HEK293 (cell line): ENCODE measurements around the gene DPP9.

Experiments used
- CTCF ChIA-PET: fragments of 350-600 bp; formaldehyde crosslinking; extraction: SDS; loops from one replicate; lab custom pipeline; 2021; ENCODE audit warnings: antibody characterized with exemption; lab: Yijun Ruan, JAX
- POLR2A ChIA-PET: fragments of 300-600 bp; formaldehyde crosslinking; extraction: SDS; loops from one replicate; lab custom pipeline; 2020; ENCODE audit warnings: antibody characterized with exemption, inconsistent platforms; lab: Yijun Ruan, JAX
- H3K27ac ChIP-seq: fragments of 200-500 bp; sonication (Bioruptor generic); 2 replicates; pipeline ENCODE4 v1.5.1; 2014; ENCODE audit warnings: low read depth, low read length, control low read depth, inconsistent platforms; ENCODE audit errors: extremely low read depth
- H3K36me3 ChIP-seq, 2 experiments: fragments of 200-500 bp in 1 of 2; sonication (Bioruptor generic) in 1 of 2; 1 replicate in 1 of 2; 2 replicates in 1 of 2; pipeline ENCODE4 v1.5.1; 2014 to 2017; ENCODE audit warnings: inconsistent platforms in 2 of 2, low read length in 2 of 2; ENCODE audit not compliant: control insufficient read depth in 2 of 2, insufficient read depth in 1 of 2
- H3K4me1 ChIP-seq: fragments of 200-500 bp; sonication (Bioruptor generic); 2 replicates; pipeline ENCODE4 v1.5.1; 2014; ENCODE audit warnings: mild to moderate bottlenecking, low read length, inconsistent platforms; ENCODE audit not compliant: control insufficient read depth, insufficient read depth
- H3K4me3 ChIP-seq: 2 replicates; pipeline ENCODE4 v1.5.1; 2011; ENCODE audit warnings: low read depth, mild to moderate bottlenecking, control low read depth, low read length, moderate library complexity
- H3K9me3 ChIP-seq: fragments of 200-500 bp; sonication (Bioruptor generic); 2 replicates; pipeline ENCODE4 v1.5.1; 2014; ENCODE audit warnings: low read depth, low read length, inconsistent platforms; ENCODE audit not compliant: control insufficient read depth, insufficient read depth
- EGR2 ChIP-seq: fragments of 450-650 bp; formaldehyde crosslinking; IDR thresholded peaks from 2 replicates; pipeline ENCODE4 v1.5.1; 2016; ENCODE audit warnings: low read depth, missing biosample characterization, missing genetic modification characterization
- GLI2 ChIP-seq: fragments of 450-650 bp; formaldehyde crosslinking; IDR thresholded peaks from 2 replicates; pipeline ENCODE4; 2017; ENCODE audit warnings: missing biosample characterization, missing genetic modification characterization, low read depth, borderline replicate concordance
- HOXC10 ChIP-seq: sonication (generic); formaldehyde crosslinking; IDR thresholded peaks from 2 replicates; pipeline ENCODE4 v1.8.1; 2023; ENCODE audit warnings: mild to moderate bottlenecking, missing genetic modification reagents
- YY2 ChIP-seq: fragments of 450-650 bp; formaldehyde crosslinking; IDR thresholded peaks from 2 replicates; pipeline ENCODE4 v1.5.1; 2016; ENCODE audit warnings: missing biosample characterization, missing genetic modification characterization
- ZFHX2 ChIP-seq: fragments of 450-650 bp; formaldehyde crosslinking; conservative IDR thresholded peaks from 2 replicates; pipeline ENCODE4 v1.5.1; 2016; ENCODE audit warnings: missing biosample characterization, missing genetic modification characterization
- ZNF121 ChIP-seq: fragments of 450-650 bp; formaldehyde crosslinking; IDR thresholded peaks from 2 replicates; pipeline ENCODE4 v1.5.1; 2016; ENCODE audit warnings: missing biosample characterization, missing genetic modification characterization
- ZNF157 ChIP-seq: fragments of 450-650 bp; formaldehyde crosslinking; IDR thresholded peaks from 2 replicates; pipeline ENCODE4 v1.5.1; 2016; ENCODE audit warnings: missing biosample characterization, missing genetic modification characterization
- ZNF26 ChIP-seq: fragments of 450-650 bp; formaldehyde crosslinking; IDR thresholded peaks from 2 replicates; pipeline ENCODE4 v1.5.1; 2016; ENCODE audit warnings: missing biosample characterization, missing genetic modification characterization
- ZNF354C ChIP-seq: fragments of 450-650 bp; formaldehyde crosslinking; IDR thresholded peaks from 2 replicates; pipeline ENCODE4 v1.5.1; 2016; ENCODE audit warnings: missing biosample characterization, missing genetic modification characterization, low read depth, borderline replicate concordance
- ZNF518A ChIP-seq: fragments of 450-650 bp; formaldehyde crosslinking; conservative IDR thresholded peaks from 2 replicates; pipeline ENCODE4 v1.5.1; 2016; ENCODE audit warnings: low read depth, missing biosample characterization, missing genetic modification characterization
- ZNF701 ChIP-seq: fragments of 450-650 bp; formaldehyde crosslinking; IDR thresholded peaks from 2 replicates; pipeline ENCODE4 v1.5.1; 2016; ENCODE audit warnings: missing biosample characterization, missing genetic modification characterization
- ZNF768 ChIP-seq: fragments of 450-650 bp; formaldehyde crosslinking; IDR thresholded peaks from 2 replicates; pipeline ENCODE4 v1.5.1; 2018; ENCODE audit warnings: missing biosample characterization, mild to moderate bottlenecking, missing genetic modification characterization
- TF ChIP-seq, protein P1 (sequence below): fragments of 450-650 bp; IDR thresholded peaks from 2 replicates; pipeline ENCODE4 v1.5.1; 2018; ENCODE audit warnings: missing biosample characterization, missing genetic modification characterization

The DPP9 gene

GRCh38 chr19:4719499-4719866 is 4.2 kb downstream of the DPP9 start (continued):
- TF ChIP-seq, protein P1, sequence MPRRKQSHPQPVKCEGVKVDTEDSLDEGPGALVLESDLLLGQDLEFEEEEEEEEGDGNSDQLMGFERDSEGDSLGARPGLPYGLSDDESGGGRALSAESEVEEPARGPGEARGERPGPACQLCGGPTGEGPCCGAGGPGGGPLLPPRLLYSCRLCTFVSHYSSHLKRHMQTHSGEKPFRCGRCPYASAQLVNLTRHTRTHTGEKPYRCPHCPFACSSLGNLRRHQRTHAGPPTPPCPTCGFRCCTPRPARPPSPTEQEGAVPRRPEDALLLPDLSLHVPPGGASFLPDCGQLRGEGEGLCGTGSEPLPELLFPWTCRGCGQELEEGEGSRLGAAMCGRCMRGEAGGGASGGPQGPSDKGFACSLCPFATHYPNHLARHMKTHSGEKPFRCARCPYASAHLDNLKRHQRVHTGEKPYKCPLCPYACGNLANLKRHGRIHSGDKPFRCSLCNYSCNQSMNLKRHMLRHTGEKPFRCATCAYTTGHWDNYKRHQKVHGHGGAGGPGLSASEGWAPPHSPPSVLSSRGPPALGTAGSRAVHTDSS (tag by site-specific recombination), result no peak
- no peak for TF ChIP-seq ZNF768 (tag by site-specific recombination)
- TF ChIP-seq, all 188 proteins: peak for 0

DNA sequence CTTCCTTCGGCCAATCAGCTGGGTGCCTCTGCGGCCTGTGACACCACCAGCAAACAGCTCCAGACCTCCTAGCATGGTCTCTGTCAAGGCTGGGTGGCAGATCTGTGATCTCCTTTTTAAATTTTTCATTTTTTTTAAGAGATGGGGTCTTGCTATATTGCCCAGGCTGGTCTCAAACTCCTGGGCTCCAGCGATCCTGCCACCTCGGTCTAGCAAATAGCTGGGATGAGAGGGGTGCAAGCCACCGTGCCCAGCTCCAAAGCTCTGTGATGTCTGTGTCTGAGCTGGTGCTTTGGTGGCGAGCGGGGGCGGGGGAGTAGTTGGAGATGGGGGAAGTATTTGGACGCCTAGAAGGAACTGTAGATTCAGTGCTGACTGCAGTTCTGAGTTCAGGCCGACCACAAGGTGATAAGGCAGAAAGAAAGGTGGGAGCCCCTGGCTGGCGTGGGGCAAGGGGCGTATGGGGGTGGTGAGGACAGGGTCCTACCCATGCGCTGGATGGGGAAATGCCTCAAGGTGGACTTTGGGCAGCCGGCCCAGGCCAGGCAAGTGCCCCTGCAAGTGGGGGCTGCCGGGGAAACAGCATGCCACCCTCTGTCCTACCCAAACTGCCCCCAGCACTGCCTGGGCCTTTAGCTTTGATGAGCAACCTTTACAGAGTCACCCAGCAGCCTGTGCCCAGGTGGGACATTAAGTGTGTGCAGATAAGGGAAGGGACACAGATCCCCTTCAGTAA is 5.5 kb downstream of the DPP9 start:
- POLR2A ChIA-PET, result no interaction called here
- CTCF ChIA-PET, result interaction anchor here (0.6 to 1.1 kb wide), 3 partner anchors 73 to 1589 kb away, joined by 3 to 7 read pairs (median 3); partner anchors contain the start of gene FEM1A
- 0 out of 2 replicates have a peak overlapping the region, but pooled peaks have one; percentile 8 for H3K27ac ChIP-seq
- TF ChIP-seq ZNF26 (tag by site-specific recombination), result no peak
- peak; percentile 99 for TF ChIP-seq ZNF121 (tag by site-specific recombination)
- TF ChIP-seq ZNF354C (tag by site-specific recombination), result no peak
- TF ChIP-seq ZNF701 (tag by site-specific recombination), result no peak
- TF ChIP-seq GLI2 (tag by site-specific recombination), result no peak
- TF ChIP-seq ZFHX2 (tag by site-specific recombination), result 0 out of 2 replicates have a peak, but pooled peaks have one; percentile 24
- TF ChIP-seq YY2, result no peak
- no peak for TF ChIP-seq ZNF518A (tag by site-specific recombination)
- TF ChIP-seq ZNF157, result no peak
- 0 out of 2 replicates have a peak, but pooled peaks have one; percentile 14 for TF ChIP-seq EGR2
- no peak for TF ChIP-seq HOXC10
- peaks cover 8 to 79% of the 10 kb centered on the region in 2 experiments; a peak in 2 of 3 replicates for H3K36me3 ChIP-seq
- H3K4me3 ChIP-seq, result no peak overlapping the region
- peaks cover 7% of the 10 kb centered on the region; the same call in 1 of the 2 replicates for H3K4me1 ChIP-seq
- H3K9me3 ChIP-seq, result no peaks in the 10 kb centered on the region
